ENCODE data around the gene TMCO2. TPM values are rescaled to one million over a fixed set of nuclear protein-coding genes. Genes with fewer than 3 reads are reported as not detected.

TMCO2 gene
- total and polyA plus RNA-seq, 2 experiments from 2014 or later, result not detected

DNA sequence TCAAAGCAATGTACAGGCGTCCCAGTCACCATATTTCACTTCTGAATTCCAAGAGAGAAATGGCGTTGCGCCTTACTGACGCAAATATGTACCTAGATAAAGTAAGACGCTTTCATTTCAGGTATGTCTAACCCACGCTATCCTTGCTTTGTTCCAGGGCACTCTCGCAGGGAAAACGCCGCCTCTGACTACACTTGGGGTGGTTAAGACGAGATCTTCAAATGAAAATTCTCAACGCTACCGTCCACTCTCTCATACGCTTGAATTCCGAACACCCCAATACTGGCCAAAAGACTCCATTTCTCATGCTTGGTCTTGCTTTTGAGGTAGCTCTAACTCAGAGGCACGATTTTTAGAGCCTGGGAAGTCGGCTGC lies 9.6 kb downstream of the TMCO2 start:
- Histone ChIP-seq H3K36me3 (ENCODE audit: insufficient read depth) (peaks cover 21% of the 10 kb centered on the region), H3K4me2 (peak overlapping the region; percentile 78), H3F3A (replicated peaks; ENCODE audit: low read depth) (no peaks in the 10 kb centered on the region; the same call in 1 of the 2 replicates), H3K4me3 (peak overlapping the region; percentile 87), H3K9me2 (ENCODE audit: insufficient read depth) (no peaks in the 10 kb centered on the region), H3K27me3 (ENCODE audit: insufficient read depth) (no peaks in the 10 kb centered on the region), H3K4me1 (ENCODE audit: insufficient read depth) (peaks cover 8% of the 10 kb centered on the region; the same call in 1 of the 2 replicates), H3K79me2 (replicated peaks; ENCODE audit: insufficient read depth) (peaks cover 52% of the 10 kb centered on the region), H3K27ac (ENCODE audit: low read depth) (peak overlapping the region; percentile 99), H4K20me1 (replicated peaks; ENCODE audit: insufficient read depth) (peaks cover 4% of the 10 kb centered on the region; the same call in 1 of the 2 replicates), H2AFZ (peak overlapping the region; percentile 94)
- Mint-ChIP-seq H3K27me3 (ENCODE audit: insufficient read depth, low read depth, poor library complexity) (peaks cover 4% of the 10 kb centered on the region), H3K27ac (peak overlapping the region; percentile 97), H3K36me3 (ENCODE audit: low read depth) (peaks cover 23% of the 10 kb centered on the region), H3K4me1 (peaks cover 4% of the 10 kb centered on the region; the same call in 1 of the 3 replicates), H3K9me3 (no peaks in the 10 kb centered on the region), H3K4me3 (peak overlapping the region; percentile 93)
- TF ChIP-seq, protein P1, sequence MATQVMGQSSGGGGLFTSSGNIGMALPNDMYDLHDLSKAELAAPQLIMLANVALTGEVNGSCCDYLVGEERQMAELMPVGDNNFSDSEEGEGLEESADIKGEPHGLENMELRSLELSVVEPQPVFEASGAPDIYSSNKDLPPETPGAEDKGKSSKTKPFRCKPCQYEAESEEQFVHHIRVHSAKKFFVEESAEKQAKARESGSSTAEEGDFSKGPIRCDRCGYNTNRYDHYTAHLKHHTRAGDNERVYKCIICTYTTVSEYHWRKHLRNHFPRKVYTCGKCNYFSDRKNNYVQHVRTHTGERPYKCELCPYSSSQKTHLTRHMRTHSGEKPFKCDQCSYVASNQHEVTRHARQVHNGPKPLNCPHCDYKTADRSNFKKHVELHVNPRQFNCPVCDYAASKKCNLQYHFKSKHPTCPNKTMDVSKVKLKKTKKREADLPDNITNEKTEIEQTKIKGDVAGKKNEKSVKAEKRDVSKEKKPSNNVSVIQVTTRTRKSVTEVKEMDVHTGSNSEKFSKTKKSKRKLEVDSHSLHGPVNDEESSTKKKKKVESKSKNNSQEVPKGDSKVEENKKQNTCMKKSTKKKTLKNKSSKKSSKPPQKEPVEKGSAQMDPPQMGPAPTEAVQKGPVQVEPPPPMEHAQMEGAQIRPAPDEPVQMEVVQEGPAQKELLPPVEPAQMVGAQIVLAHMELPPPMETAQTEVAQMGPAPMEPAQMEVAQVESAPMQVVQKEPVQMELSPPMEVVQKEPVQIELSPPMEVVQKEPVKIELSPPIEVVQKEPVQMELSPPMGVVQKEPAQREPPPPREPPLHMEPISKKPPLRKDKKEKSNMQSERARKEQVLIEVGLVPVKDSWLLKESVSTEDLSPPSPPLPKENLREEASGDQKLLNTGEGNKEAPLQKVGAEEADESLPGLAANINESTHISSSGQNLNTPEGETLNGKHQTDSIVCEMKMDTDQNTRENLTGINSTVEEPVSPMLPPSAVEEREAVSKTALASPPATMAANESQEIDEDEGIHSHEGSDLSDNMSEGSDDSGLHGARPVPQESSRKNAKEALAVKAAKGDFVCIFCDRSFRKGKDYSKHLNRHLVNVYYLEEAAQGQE (IDR thresholded peaks at IDR 0.05; ENCODE audit: unreplicated experiment), result no peak
- TF ChIP-seq ZNF114 (CRISPR knock-in tag; IDR thresholded peaks at IDR 0.05) (no peak), ZNF331 (CRISPR knock-in tag; IDR thresholded peaks at IDR 0.05; ENCODE audit: low read depth) (no peak), CREB1 (CRISPR knock-in tag; IDR thresholded peaks at IDR 0.05; ENCODE audit: low read depth) (no peak), EZH2 (IDR thresholded peaks at IDR 0.05; ENCODE audit: low read depth, unreplicated experiment) (no peak), POLR2AphosphoS5 (IDR thresholded peaks at IDR 0.05; ENCODE audit: low read depth) (no peak), NANOG (IDR thresholded peaks at IDR 0.05; ENCODE audit: borderline replicate concordance) (no peak), JUNB (IDR thresholded peaks at IDR 0.05; ENCODE audit: unreplicated experiment) (no peak), ETS1 (IDR thresholded peaks at IDR 0.05) (no peak), STAT1 (IDR thresholded peaks at IDR 0.05; ENCODE audit: unreplicated experiment) (no peak), EZH2phosphoT487 (IDR thresholded peaks at IDR 0.05; ENCODE audit: unreplicated experiment) (no peak)
- TF ChIP-seq, protein P2, sequence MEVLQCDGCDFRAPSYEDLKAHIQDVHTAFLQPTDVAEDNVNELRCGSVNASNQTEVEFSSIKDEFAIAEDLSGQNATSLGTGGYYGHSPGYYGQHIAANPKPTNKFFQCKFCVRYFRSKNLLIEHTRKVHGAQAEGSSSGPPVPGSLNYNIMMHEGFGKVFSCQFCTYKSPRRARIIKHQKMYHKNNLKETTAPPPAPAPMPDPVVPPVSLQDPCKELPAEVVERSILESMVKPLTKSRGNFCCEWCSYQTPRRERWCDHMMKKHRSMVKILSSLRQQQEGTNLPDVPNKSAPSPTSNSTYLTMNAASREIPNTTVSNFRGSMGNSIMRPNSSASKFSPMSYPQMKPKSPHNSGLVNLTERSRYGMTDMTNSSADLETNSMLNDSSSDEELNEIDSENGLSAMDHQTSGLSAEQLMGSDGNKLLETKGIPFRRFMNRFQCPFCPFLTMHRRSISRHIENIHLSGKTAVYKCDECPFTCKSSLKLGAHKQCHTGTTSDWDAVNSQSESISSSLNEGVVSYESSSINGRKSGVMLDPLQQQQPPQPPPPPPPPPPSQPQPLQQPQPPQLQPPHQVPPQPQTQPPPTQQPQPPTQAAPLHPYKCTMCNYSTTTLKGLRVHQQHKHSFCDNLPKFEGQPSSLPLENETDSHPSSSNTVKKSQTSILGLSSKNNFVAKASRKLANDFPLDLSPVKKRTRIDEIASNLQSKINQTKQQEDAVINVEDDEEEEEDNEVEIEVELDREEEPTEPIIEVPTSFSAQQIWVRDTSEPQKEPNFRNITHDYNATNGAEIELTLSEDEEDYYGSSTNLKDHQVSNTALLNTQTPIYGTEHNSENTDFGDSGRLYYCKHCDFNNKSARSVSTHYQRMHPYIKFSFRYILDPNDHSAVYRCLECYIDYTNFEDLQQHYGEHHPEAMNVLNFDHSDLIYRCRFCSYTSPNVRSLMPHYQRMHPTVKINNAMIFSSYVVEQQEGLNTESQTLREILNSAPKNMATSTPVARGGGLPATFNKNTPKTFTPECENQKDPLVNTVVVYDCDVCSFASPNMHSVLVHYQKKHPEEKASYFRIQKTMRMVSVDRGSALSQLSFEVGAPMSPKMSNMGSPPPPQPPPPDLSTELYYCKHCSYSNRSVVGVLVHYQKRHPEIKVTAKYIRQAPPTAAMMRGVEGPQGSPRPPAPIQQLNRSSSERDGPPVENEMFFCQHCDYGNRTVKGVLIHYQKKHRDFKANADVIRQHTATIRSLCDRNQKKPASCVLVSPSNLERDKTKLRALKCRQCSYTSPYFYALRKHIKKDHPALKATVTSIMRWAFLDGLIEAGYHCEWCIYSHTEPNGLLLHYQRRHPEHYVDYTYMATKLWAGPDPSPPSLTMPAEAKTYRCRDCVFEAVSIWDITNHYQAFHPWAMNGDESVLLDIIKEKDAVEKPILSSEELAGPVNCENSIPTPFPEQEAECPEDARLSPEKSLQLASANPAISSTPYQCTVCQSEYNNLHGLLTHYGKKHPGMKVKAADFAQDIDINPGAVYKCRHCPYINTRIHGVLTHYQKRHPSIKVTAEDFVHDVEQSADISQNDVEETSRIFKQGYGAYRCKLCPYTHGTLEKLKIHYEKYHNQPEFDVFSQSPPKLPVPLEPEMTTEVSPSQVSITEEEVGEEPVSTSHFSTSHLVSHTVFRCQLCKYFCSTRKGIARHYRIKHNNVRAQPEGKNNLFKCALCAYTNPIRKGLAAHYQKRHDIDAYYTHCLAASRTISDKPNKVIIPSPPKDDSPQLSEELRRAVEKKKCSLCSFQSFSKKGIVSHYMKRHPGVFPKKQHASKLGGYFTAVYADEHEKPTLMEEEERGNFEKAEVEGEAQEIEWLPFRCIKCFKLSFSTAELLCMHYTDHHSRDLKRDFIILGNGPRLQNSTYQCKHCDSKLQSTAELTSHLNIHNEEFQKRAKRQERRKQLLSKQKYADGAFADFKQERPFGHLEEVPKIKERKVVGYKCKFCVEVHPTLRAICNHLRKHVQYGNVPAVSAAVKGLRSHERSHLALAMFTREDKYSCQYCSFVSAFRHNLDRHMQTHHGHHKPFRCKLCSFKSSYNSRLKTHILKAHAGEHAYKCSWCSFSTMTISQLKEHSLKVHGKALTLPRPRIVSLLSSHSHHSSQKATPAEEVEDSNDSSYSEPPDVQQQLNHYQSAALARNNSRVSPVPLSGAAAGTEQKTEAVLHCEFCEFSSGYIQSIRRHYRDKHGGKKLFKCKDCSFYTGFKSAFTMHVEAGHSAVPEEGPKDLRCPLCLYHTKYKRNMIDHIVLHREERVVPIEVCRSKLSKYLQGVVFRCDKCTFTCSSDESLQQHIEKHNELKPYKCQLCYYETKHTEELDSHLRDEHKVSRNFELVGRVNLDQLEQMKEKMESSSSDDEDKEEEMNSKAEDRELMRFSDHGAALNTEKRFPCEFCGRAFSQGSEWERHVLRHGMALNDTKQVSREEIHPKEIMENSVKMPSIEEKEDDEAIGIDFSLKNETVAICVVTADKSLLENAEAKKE (CRISPR knock-in tag; IDR thresholded peaks at IDR 0.05), result no peak
- TF ChIP-seq, protein P3, sequence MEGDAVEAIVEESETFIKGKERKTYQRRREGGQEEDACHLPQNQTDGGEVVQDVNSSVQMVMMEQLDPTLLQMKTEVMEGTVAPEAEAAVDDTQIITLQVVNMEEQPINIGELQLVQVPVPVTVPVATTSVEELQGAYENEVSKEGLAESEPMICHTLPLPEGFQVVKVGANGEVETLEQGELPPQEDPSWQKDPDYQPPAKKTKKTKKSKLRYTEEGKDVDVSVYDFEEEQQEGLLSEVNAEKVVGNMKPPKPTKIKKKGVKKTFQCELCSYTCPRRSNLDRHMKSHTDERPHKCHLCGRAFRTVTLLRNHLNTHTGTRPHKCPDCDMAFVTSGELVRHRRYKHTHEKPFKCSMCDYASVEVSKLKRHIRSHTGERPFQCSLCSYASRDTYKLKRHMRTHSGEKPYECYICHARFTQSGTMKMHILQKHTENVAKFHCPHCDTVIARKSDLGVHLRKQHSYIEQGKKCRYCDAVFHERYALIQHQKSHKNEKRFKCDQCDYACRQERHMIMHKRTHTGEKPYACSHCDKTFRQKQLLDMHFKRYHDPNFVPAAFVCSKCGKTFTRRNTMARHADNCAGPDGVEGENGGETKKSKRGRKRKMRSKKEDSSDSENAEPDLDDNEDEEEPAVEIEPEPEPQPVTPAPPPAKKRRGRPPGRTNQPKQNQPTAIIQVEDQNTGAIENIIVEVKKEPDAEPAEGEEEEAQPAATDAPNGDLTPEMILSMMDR (conservative IDR thresholded peaks at IDR 0.05; ENCODE audit: low read depth in 2 of 2), result no peak
- DNase-seq (ENCODE audit: low spot score), result peak; percentile 33
- peak; percentile 3; the same call in 2 of the 3 replicates for ATAC-seq

Data from GM23338 (cell line).